Upper lobe of left lung (tissue), 6 donors: ENCODE data around the gene PRICKLE2. TPM values are rescaled to one million over a fixed set of nuclear protein-coding genes. Genes with fewer than 3 reads are reported as not detected.

ENCODE experiments used
- ATAC-seq, 2 donors: fragments of 200-7000 bp; cut with Tn5 transposase; one replicate each; pipeline ENCODE4 v1.9.1; 2022; ENCODE audit warnings: mild to moderate bottlenecking in 2 of 2, moderate library complexity in 2 of 2; ENCODE audit not compliant: low FRiP score in 2 of 2
- DNase-seq, 2 donors: peaks; one replicate each; pipeline ENCODE4 v3.0.0-alpha.2; 2019 to 2020
- H3K27ac ChIP-seq, 4 donors: fragments of 200-600 bp; sonication (generic); one replicate each; pipeline ENCODE4 v1.5.1; 2016 to 2019
- H3K27me3 ChIP-seq, 4 donors: fragments of 200-600 bp; sonication (generic); one replicate each; pipeline ENCODE4 v1.5.1; 2017 to 2019
- H3K36me3 ChIP-seq, 4 donors: fragments of 200-600 bp; sonication (generic); one replicate each; pipeline ENCODE4 v1.5.1; 2016 to 2019
- H3K4me1 ChIP-seq, 4 donors: fragments of 200-600 bp; sonication (generic); one replicate each; pipeline ENCODE4 v1.5.1; 2018 to 2019
- H3K4me3 ChIP-seq, 4 donors: fragments of 200-600 bp; sonication (generic); one replicate each; pipeline ENCODE4 v1.5.1; 2017 to 2019; ENCODE audit warnings: mild to moderate bottlenecking in 2 of 4, moderate library complexity in 1 of 4
- H3K9me3 ChIP-seq, 4 donors: fragments of 200-600 bp; sonication (generic); one replicate each; pipeline ENCODE4 v1.5.1; 2018 to 2019
- CTCF ChIP-seq, 6 experiments: fragments of 450-650 bp in 4 of 6; fragments of 200-600 bp in 2 of 6; sonication (generic) in 2 of 6; IDR thresholded peaks; one replicate each; pipeline ENCODE4 v1.5.1; 2016 to 2019; ENCODE audit warnings: antibody characterized with exemption in 6 of 6
- EP300 ChIP-seq, 4 donors: sonication (generic); formaldehyde crosslinking; IDR thresholded peaks; one replicate each; pipeline ENCODE4 v1.5.1; 2017; ENCODE audit warnings: antibody characterized with exemption in 4 of 4, control low read depth in 2 of 4
- POLR2A ChIP-seq, 4 donors: fragments of 450-650 bp; IDR thresholded peaks; one replicate each; pipeline ENCODE4 v1.5.1; 2016 to 2017; ENCODE audit warnings: antibody characterized with exemption in 4 of 4, mild to moderate bottlenecking in 2 of 4
- POLR2AphosphoS5 ChIP-seq, 2 donors: sonication (generic); formaldehyde crosslinking; IDR thresholded peaks; one replicate each; pipeline ENCODE4 v1.5.1; 2017; ENCODE audit warnings: antibody characterized with exemption in 2 of 2
- WGBS, 2 donors: methylation state at CpG; one replicate each; pipeline ENCODE4 v1.1.5; 2017 to 2018; 5-methylcytosine and 5-hydroxymethylcytosine counted together
- total RNA-seq, 6 donors: library from RNA; depleted of rRNA in 4 of 6; stranded (reverse); fragments of >200 nt in 4 of 6; gene quantifications; one replicate each; pipeline versions ENCODE4 v1.1.0 to v1.2.1, GENCODE V29; 2016 to 2021
- donor health status: DM: no; HTN: no; CAD: no; lungs with moderate emphysema.
- donor health status: DM: no; HTN: yes; CAD: no; lungs with severe emphysema.

PRICKLE2 gene
- total RNA-seq, 6 donors from 2014 or later, result 28.3 to 68.9 (median 36.3) TPM

- Histone ChIP-seq H3K36me3 (peaks cover 0 to 47% (median 22%) of the 10 kb centered on the region in 4 donors), H3K4me3 (no peak overlapping the region), H3K27ac (peak overlapping the region; percentile 72 to 78 (median 76)), H3K9me3 (no peaks in the 10 kb centered on the region), H3K27me3 (no peaks in the 10 kb centered on the region), H3K4me1 (peaks cover 4 to 24% (median 20%) of the 10 kb centered on the region in 4 donors)
- ATAC-seq (no peak), DNase-seq (no peak)
- TF ChIP-seq EP300 (IDR thresholded peaks at IDR 0.05), result no peak
- no peak for TF ChIP-seq POLR2A (IDR thresholded peaks at IDR 0.05)
- no peak for TF ChIP-seq POLR2AphosphoS5 (IDR thresholded peaks at IDR 0.05)
- TF ChIP-seq CTCF (IDR thresholded peaks at IDR 0.05), result no peak
- 82 to 83% methylated on average over 6 of the region's 6 CpGs for WGBS, 2 donors
These were observed 75.4 kb downstream of the PRICKLE2 start for GRCh38 chr3:64149886-64150285.

- Histone ChIP-seq H3K4me1 (peaks cover 4 to 28% (median 20%) of the 10 kb centered on the region in 4 donors), H3K36me3 (peaks cover 0 to 47% (median 22%) of the 10 kb centered on the region in 4 donors), H3K27me3 (no peaks in the 10 kb centered on the region), H3K9me3 (no peaks in the 10 kb centered on the region), H3K4me3 (no peak overlapping the region), H3K27ac (peak overlapping the region in 3 of 4 donors; percentile 50 to 77 (median 75))
- no peak for ATAC-seq
- no peak for DNase-seq
- WGBS, 2 donors, result 88 to 93% methylated on average over 9 to 10 of the region's 10 CpGs
- TF ChIP-seq POLR2A (IDR thresholded peaks at IDR 0.05) (no peak), EP300 (IDR thresholded peaks at IDR 0.05) (no peak), POLR2AphosphoS5 (IDR thresholded peaks at IDR 0.05) (no peak), CTCF (IDR thresholded peaks at IDR 0.05) (no peak)
These were observed 76.2 kb downstream of the PRICKLE2 start for GRCh38 chr3:64148955-64149653.

- Histone ChIP-seq H3K4me1 (peaks cover 4 to 35% (median 19%) of the 10 kb centered on the region in 4 donors), H3K4me3 (no peak overlapping the region), H3K9me3 (no peaks in the 10 kb centered on the region), H3K27me3 (no peaks in the 10 kb centered on the region), H3K27ac (no peak overlapping the region), H3K36me3 (peaks cover 0 to 44% (median 15%) of the 10 kb centered on the region in 4 donors)
- ATAC-seq (no peak), DNase-seq (peak in 1 of 2 donors; percentile 43)
- TF ChIP-seq POLR2A (IDR thresholded peaks at IDR 0.05) (no peak), EP300 (IDR thresholded peaks at IDR 0.05) (no peak), CTCF (IDR thresholded peaks at IDR 0.05) (no peak), POLR2AphosphoS5 (IDR thresholded peaks at IDR 0.05) (no peak)
- WGBS, 2 donors, result 88 to 90% methylated on average over 8 to 13 of the region's 13 CpGs
These were observed 78.1 kb downstream of the PRICKLE2 start for GRCh38 chr3:64147211-64147610.

GRCh38 chr3:64145438-64145837 is 79.8 kb downstream of the PRICKLE2 start:
- Histone ChIP-seq H3K27me3 (no peaks in the 10 kb centered on the region), H3K27ac (no peak overlapping the region), H3K4me3 (no peak overlapping the region), H3K36me3 (peaks cover 0 to 48% (median 15%) of the 10 kb centered on the region in 4 donors), H3K9me3 (no peaks in the 10 kb centered on the region), H3K4me1 (peaks cover 0 to 18% (median 5%) of the 10 kb centered on the region in 4 donors)
- DNase-seq, result no peak
- WGBS, 2 donors, result 84 to 93% methylated on average over 2 of the region's 2 CpGs
- ATAC-seq, result no peak
- no peak for TF ChIP-seq POLR2A (IDR thresholded peaks at IDR 0.05)
- no peak for TF ChIP-seq EP300 (IDR thresholded peaks at IDR 0.05)
- no peak for TF ChIP-seq CTCF (IDR thresholded peaks at IDR 0.05)
- no peak for TF ChIP-seq POLR2AphosphoS5 (IDR thresholded peaks at IDR 0.05)
